GM18951 (cell line): ENCODE data around the gene NDUFS6.

Source experiments
- POLR2A ChIP-seq: IDR thresholded peaks from 4 replicates; pipeline ENCODE4 v1.6.1; 2011; ENCODE audit warnings: mild to moderate bottlenecking; ENCODE audit not compliant: insufficient read length, insufficient read depth; ENCODE audit errors: extremely low read depth
- in situ Hi-C: fragments of 300-500 bp; cut with MboI; formaldehyde crosslinking; loops from one replicate; pipeline ENCODE4 v1.12.0; 2022; ENCODE audit warnings: low sequenced_read_pairs, mixed read lengths, inconsistent platforms; ENCODE audit not compliant: unreplicated experiment

The NDUFS6 gene

GRCh38 chr5:1799602-1800471 lies 1.4 kb upstream of the NDUFS6 start, which contains the start of gene MRPL36:
Gene MRPL36, minus strand, starts transcription at chr5:1799837. Its CDS starts 902 bp downstream, at chr5:1798935.
- peak; percentile 75 for TF ChIP-seq POLR2A
- in situ Hi-C loops: no loop called here

- in situ Hi-C loops: no loop called here
- no peak for TF ChIP-seq POLR2A
Observed at GRCh38 chr5:1800472-1801221, 560 bp upstream of the NDUFS6 start.

GRCh38 chr5:1801967-1802295 lies 724 bp downstream of the NDUFS6 start:
- TF ChIP-seq POLR2A: no peak
- in situ Hi-C loops: no loop called here

GRCh38 chr5:1803192-1803591 lies 2.0 kb downstream of the NDUFS6 start:
- TF ChIP-seq POLR2A: no peak
- in situ Hi-C loops: no loop called here

GRCh38 chr5:1804001-1804690 lies 2.9 kb downstream of the NDUFS6 start:
- no peak for TF ChIP-seq POLR2A
- in situ Hi-C loops: no loop called here

- in situ Hi-C loops: no loop called here
- TF ChIP-seq POLR2A: no peak
Observed at GRCh38 chr5:1805326-1805725, 4.1 kb downstream of the NDUFS6 start.

GRCh38 chr5:1805736-1806135 lies 4.5 kb downstream of the NDUFS6 start:
- in situ Hi-C loops: no loop called here
- TF ChIP-seq POLR2A: no peak

- in situ Hi-C loops: no loop called here
- no peak for TF ChIP-seq POLR2A
Observed at GRCh38 chr5:1806199-1806598, 5.0 kb downstream of the NDUFS6 start.

- in situ Hi-C loops: no loop called here
- no peak for TF ChIP-seq POLR2A
Observed at GRCh38 chr5:1806974-1807373, 5.8 kb downstream of the NDUFS6 start.

GRCh38 chr5:1807451-1808185 lies 6.4 kb downstream of the NDUFS6 start:
- in situ Hi-C loops: no loop called here
- TF ChIP-seq POLR2A: no peak

GRCh38 chr5:1808439-1808838 lies 7.2 kb downstream of the NDUFS6 start:
- TF ChIP-seq POLR2A: no peak
- in situ Hi-C loops: no loop called here

- no peak for TF ChIP-seq POLR2A
- in situ Hi-C loops: no loop called here
Observed at GRCh38 chr5:1809416-1810035, 8.3 kb downstream of the NDUFS6 start.

GRCh38 chr5:1810581-1811101 lies 9.4 kb downstream of the NDUFS6 start:
- in situ Hi-C loops: no loop called here
- no peak for TF ChIP-seq POLR2A
